ENCODE results near the gene ACER2. TPM values are rescaled to one million over a fixed set of nuclear protein-coding genes. Genes with fewer than 3 reads are reported as not detected.

The ACER2 gene
- total RNA-seq, 1 experiment from 2014 or later: 0.84 TPM

GRCh38 chr9:19423163-19423562 is 14.4 kb downstream of the ACER2 start:
- DNase-seq (ENCODE audit: low spot score): no peak
- no peaks in the 10 kb centered on the region for H3K9me3 ChIP-seq (ENCODE audit: low read depth, low read length, poor library complexity, severe bottlenecking)
- ChIA-PET POLR2A (ENCODE audit: low non-redundant PET) (no interaction called here), CTCF (no interaction called here)
- H3K27me3 ChIP-seq (replicated peaks; ENCODE audit: insufficient read depth, low read depth, low read length, poor library complexity): no peaks in the 10 kb centered on the region
- no peak overlapping the region for H3K4me3 ChIP-seq (ENCODE audit: low read depth, low read length, poor library complexity, severe bottlenecking)
- H3K36me3 ChIP-seq (ENCODE audit: insufficient read depth, low read length, poor library complexity, severe bottlenecking): no peaks in the 10 kb centered on the region
- H3K27ac ChIP-seq (ENCODE audit: low read depth, low read length, poor library complexity, severe bottlenecking): no peak overlapping the region
- BruUV-seq (replicated peaks): no TSS peak
- intact Hi-C loops (cut with micrococcal nuclease; ENCODE audit: unreplicated experiment): no loop called here
- H3K4me1 ChIP-seq (ENCODE audit: insufficient read depth, low read length, poor library complexity, severe bottlenecking): no peaks in the 10 kb centered on the region
- TF ChIP-seq EZH2 (IDR thresholded peaks at IDR 0.05; ENCODE audit: borderline replicate concordance, low read depth, low read length, poor library complexity, severe bottlenecking): no peak
- no peak for TF ChIP-seq CTCF (conservative IDR thresholded peaks at IDR 0.05; ENCODE audit: low read depth, low read length)

GRCh38 chr9:19424176-19424779 is 15.5 kb downstream of the ACER2 start:
- no TSS peak for BruUV-seq (replicated peaks)
- Histone ChIP-seq H3K27ac (ENCODE audit: low read depth, low read length, poor library complexity, severe bottlenecking) (no peak overlapping the region), H3K9me3 (ENCODE audit: low read depth, low read length, poor library complexity, severe bottlenecking) (no peaks in the 10 kb centered on the region)

GRCh38 chr9:19429595-19429994 is 20.8 kb downstream of the ACER2 start:
- POLR2A ChIA-PET (ENCODE audit: low non-redundant PET): no interaction called here
- no peaks in the 10 kb centered on the region for H3K9me3 ChIP-seq (ENCODE audit: low read depth, low read length, poor library complexity, severe bottlenecking)
- no peak for DNase-seq (ENCODE audit: low spot score)
- no peak for TF ChIP-seq CTCF (conservative IDR thresholded peaks at IDR 0.05; ENCODE audit: low read depth, low read length)
- CTCF ChIA-PET: no interaction called here
- H3K4me1 ChIP-seq (ENCODE audit: insufficient read depth, low read length, poor library complexity, severe bottlenecking): no peaks in the 10 kb centered on the region
- intact Hi-C loops (cut with micrococcal nuclease; ENCODE audit: unreplicated experiment): no loop called here
- no peak overlapping the region for H3K4me3 ChIP-seq (ENCODE audit: low read depth, low read length, poor library complexity, severe bottlenecking)
- H3K27me3 ChIP-seq (replicated peaks; ENCODE audit: insufficient read depth, low read depth, low read length, poor library complexity): no peaks in the 10 kb centered on the region
- H3K36me3 ChIP-seq (ENCODE audit: insufficient read depth, low read length, poor library complexity, severe bottlenecking): no peaks in the 10 kb centered on the region
- no TSS peak for BruUV-seq (replicated peaks)
- H3K27ac ChIP-seq (ENCODE audit: low read depth, low read length, poor library complexity, severe bottlenecking): no peak overlapping the region

More at GRCh38 chr9:19424176-19424779, 15.5 kb downstream of the ACER2 start:
- H3K4me3 ChIP-seq (ENCODE audit: low read depth, low read length, poor library complexity, severe bottlenecking): no peak overlapping the region
- no peak for DNase-seq (ENCODE audit: low spot score)
- H3K4me1 ChIP-seq (ENCODE audit: insufficient read depth, low read length, poor library complexity, severe bottlenecking): no peaks in the 10 kb centered on the region
- TF ChIP-seq CTCF (conservative IDR thresholded peaks at IDR 0.05; ENCODE audit: low read depth, low read length) (no peak), EZH2 (IDR thresholded peaks at IDR 0.05; ENCODE audit: borderline replicate concordance, low read depth, low read length, poor library complexity, severe bottlenecking) (no peak)
- H3K27me3 ChIP-seq (replicated peaks; ENCODE audit: insufficient read depth, low read depth, low read length, poor library complexity): no peaks in the 10 kb centered on the region
- no peaks in the 10 kb centered on the region for H3K36me3 ChIP-seq (ENCODE audit: insufficient read depth, low read length, poor library complexity, severe bottlenecking)
- ChIA-PET POLR2A (ENCODE audit: low non-redundant PET) (no interaction called here), CTCF (no interaction called here)
- intact Hi-C loops (cut with micrococcal nuclease; ENCODE audit: unreplicated experiment): no loop called here

All from A673 (cell line).